Osteocyte (in vitro differentiated cells): ENCODE results near the gene CDR2L. TPM values are rescaled to one million over a fixed set of nuclear protein-coding genes. Genes with fewer than 3 reads are reported as not detected.
A peak's percentile ranks its signal among the peaks of the same experiment; 100 is the strongest.

ENCODE experiments used
- DNase-seq: peaks from one replicate; pipeline ENCODE4 v3.0.0; 2021; ENCODE audit warnings: mixed read lengths; ENCODE audit not compliant: unreplicated experiment; ENCODE audit errors: extremely low spot score
- H3K27ac Mint-ChIP-seq: one replicate; pipeline ENCODE4 v1.8.0; 2021; ENCODE audit warnings: mild to moderate bottlenecking, mixed read lengths; ENCODE audit not compliant: unreplicated experiment
- H3K27me3 Mint-ChIP-seq: one replicate; pipeline ENCODE4 v1.8.0; 2021; ENCODE audit warnings: mixed read lengths; ENCODE audit not compliant: unreplicated experiment
- H3K36me3 Mint-ChIP-seq: one replicate; pipeline ENCODE4 v1.8.0; 2021; ENCODE audit warnings: mixed read lengths; ENCODE audit not compliant: unreplicated experiment
- H3K4me1 Mint-ChIP-seq: one replicate; pipeline ENCODE4 v1.8.0; 2021; ENCODE audit warnings: mixed read lengths; ENCODE audit not compliant: unreplicated experiment
- H3K4me3 Mint-ChIP-seq: one replicate; pipeline ENCODE4 v1.8.0; 2021; ENCODE audit warnings: mild to moderate bottlenecking, moderate library complexity, mixed read lengths; ENCODE audit not compliant: unreplicated experiment
- H3K9me3 Mint-ChIP-seq: one replicate; pipeline ENCODE4 v1.8.0; 2021; ENCODE audit warnings: mixed read lengths; ENCODE audit not compliant: unreplicated experiment
- CTCF ChIP-seq: fragments of 200-600 bp; sonication (generic); IDR thresholded peaks from 2 replicates; pipeline ENCODE4 v1.5.0; 2021; ENCODE audit warnings: antibody characterized with exemption, mild to moderate bottlenecking, moderate library complexity
- total RNA-seq: library from RNA; stranded (reverse); gene quantifications from 2 replicates; pipeline ENCODE4 v1.2.1, GENCODE V29; 2021

The CDR2L gene
- total RNA-seq, 1 donor from 2014 or later, result 21.4 TPM

DNA sequence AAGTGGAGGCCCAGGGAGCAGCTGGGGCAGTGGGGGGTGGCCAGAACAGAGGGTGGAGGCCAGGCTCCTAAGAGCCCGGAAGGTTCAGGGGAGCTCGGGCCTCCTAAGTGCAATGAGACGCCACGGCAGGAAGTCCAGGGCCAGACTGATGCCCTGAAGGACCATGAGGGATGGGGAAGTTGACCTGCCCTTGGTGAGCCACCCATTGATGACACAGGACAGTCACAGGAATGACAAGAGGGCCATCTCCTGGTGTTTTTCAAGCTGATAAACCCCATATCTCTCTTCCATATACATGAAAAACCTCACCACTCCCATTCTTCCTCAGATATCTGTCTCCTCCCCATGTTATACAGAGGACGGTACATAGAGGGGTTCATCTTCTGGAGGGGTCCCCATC lies 19.2 kb downstream of the CDR2L start:
- no peaks in the 10 kb centered on the region for H3K9me3 Mint-ChIP-seq
- H3K4me3 Mint-ChIP-seq, result no peak overlapping the region
- no peak for TF ChIP-seq CTCF
- no peaks in the 10 kb centered on the region for H3K27me3 Mint-ChIP-seq
- no peak for DNase-seq
- peaks cover 12% of the 10 kb centered on the region for H3K36me3 Mint-ChIP-seq
- H3K27ac Mint-ChIP-seq, result no peak overlapping the region
- H3K4me1 Mint-ChIP-seq, result peaks cover 7% of the 10 kb centered on the region

- no peak for DNase-seq
- peaks cover 8% of the 10 kb centered on the region for H3K36me3 Mint-ChIP-seq
- peaks cover 19% of the 10 kb centered on the region for H3K4me1 Mint-ChIP-seq
- H3K4me3 Mint-ChIP-seq, result no peak overlapping the region
- H3K9me3 Mint-ChIP-seq, result no peaks in the 10 kb centered on the region
- TF ChIP-seq CTCF, result no peak
- H3K27me3 Mint-ChIP-seq, result no peaks in the 10 kb centered on the region
- no peak overlapping the region for H3K27ac Mint-ChIP-seq
Observed at GRCh38 chr17:75008373-75008772, 20.9 kb downstream of the CDR2L start.

DNA sequence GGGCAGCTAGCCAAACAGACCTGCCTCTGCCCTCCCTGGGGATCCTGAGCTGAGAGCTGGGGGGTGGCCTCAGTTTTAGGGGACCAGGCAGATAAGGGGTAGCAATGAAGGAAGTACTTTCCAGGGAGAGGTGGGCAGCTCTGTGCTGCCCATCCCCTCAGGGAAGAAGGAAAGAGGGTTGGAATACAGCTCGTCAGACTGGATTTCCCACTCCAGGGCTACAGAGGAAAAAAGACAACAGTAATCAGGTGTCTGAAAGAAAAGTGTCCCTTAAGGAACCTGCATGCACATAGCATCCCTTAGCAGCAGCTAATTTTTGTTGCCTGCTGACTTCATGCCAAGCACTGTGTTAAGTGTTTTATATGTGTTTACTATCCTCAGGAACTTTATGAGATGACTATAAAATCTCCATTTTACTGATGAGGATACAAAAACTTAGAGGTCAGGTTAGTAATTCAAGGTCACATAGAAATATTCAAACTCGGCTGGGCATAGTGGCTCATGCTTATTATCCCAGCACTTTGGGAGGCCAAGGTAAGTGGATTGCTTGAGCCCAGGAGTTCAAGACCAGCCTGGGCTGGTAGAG lies 21.8 kb downstream of the CDR2L start:
- Mint-ChIP-seq H3K36me3 (peaks cover 8% of the 10 kb centered on the region), H3K9me3 (no peaks in the 10 kb centered on the region), H3K27me3 (no peaks in the 10 kb centered on the region), H3K4me3 (no peak overlapping the region), H3K27ac (no peak overlapping the region), H3K4me1 (peaks cover 25% of the 10 kb centered on the region)
- TF ChIP-seq CTCF, result no peak
- no peak for DNase-seq

DNA sequence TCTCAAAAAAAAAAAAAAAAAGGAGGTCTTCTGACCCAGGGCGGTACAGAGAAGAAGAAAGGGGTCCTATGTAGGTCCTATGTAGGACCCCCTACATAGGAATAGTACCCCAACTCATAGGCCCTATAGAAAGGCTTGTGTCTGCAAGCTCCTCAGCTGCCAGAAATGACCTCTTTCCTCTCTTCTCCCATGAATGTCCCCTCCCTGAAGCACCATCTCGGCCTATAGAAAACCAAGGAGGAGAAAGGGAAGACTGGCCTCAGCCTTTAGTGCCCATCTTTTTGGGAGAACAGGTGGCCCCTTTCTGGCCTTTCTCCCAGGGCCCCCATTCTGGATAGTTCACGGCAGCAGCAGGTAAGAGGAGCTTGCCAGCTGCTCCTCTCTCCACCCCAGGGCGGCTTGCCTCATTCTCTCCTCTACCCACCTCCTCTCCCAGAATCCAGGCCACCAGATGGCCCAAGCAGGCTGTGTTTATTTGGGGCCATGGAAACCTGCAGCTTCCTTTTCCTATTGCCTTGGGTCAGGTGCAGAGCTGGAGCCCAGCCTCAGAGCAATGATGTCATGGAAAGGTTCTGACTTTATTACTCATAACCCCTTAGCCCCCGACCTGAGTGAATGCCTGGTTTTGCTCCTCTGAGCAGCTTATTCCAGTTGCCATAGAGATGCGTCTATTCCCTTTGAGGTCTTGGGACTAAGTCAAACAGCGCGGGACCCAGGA lies 23.4 kb downstream of the CDR2L start:
- Mint-ChIP-seq H3K27ac (peak overlapping the region; percentile 94), H3K27me3 (no peaks in the 10 kb centered on the region), H3K4me1 (peaks cover 25% of the 10 kb centered on the region), H3K36me3 (peaks cover 4% of the 10 kb centered on the region), H3K9me3 (no peaks in the 10 kb centered on the region), H3K4me3 (peak overlapping the region; percentile 14)
- DNase-seq, result no peak
- TF ChIP-seq CTCF, result no peak

GRCh38 chr17:75011401-75012095 lies 24.1 kb downstream of the CDR2L start:
- H3K36me3 Mint-ChIP-seq, result peaks cover 2% of the 10 kb centered on the region

More at GRCh38 chr17:75011401-75012095, 24.1 kb downstream of the CDR2L start:
- H3K27ac Mint-ChIP-seq, result peak overlapping the region; percentile 94
- peak overlapping the region; percentile 90 for H3K4me3 Mint-ChIP-seq
- H3K9me3 Mint-ChIP-seq, result no peaks in the 10 kb centered on the region
- TF ChIP-seq CTCF, result no peak
- peaks cover 25% of the 10 kb centered on the region for H3K4me1 Mint-ChIP-seq
- H3K27me3 Mint-ChIP-seq, result no peaks in the 10 kb centered on the region
- DNase-seq, result no peak
